K562 (cell line): ENCODE data around the gene WDR1. TPM values are rescaled to one million over a fixed set of nuclear protein-coding genes. Genes with fewer than 3 reads are reported as not detected.

ENCODE experiments used
- BHLHE40 ChIP-seq: IDR thresholded peaks from 2 replicates; pipeline ENCODE4 v1.6.1; 2011; ENCODE audit warnings: low read length, improper control_type of control experiment
- HNRNPK ChIP-seq: fragments of 200-400 bp; formaldehyde crosslinking; IDR thresholded peaks from one replicate; pipeline ENCODE4 v1.6.1; 2018; ENCODE audit warnings: mild to moderate bottlenecking, low read depth, low read length; ENCODE audit not compliant: poor library complexity, severe bottlenecking
- MYC ChIP-seq, 2 experiments: fragments of 250-450 bp in 1 of 2; sonication (Bioruptor Pico) in 1 of 2; IDR thresholded peaks; 2 replicates each; pipeline versions ENCODE4 v1.5.1 to v1.6.1; 2012 to 2021; ENCODE audit warnings: low read depth in 2 of 2, borderline replicate concordance in 1 of 2, improper control_type of control experiment in 1 of 2, low read length in 1 of 2, mild to moderate bottlenecking in 1 of 2, moderate library complexity in 1 of 2
- NBN ChIP-seq: fragments of 450-650 bp; IDR thresholded peaks from 2 replicates; pipeline ENCODE4 v1.6.1; 2016; ENCODE audit warnings: low read depth, mild to moderate bottlenecking
- RCOR1 ChIP-seq, 2 experiments: IDR thresholded peaks; 2 replicates each; pipeline ENCODE4 v1.6.1; 2012; ENCODE audit warnings: low read depth in 2 of 2, low read length in 2 of 2, borderline replicate concordance in 1 of 2, improper control_type of control experiment in 1 of 2
- ZNF263 ChIP-seq: sonication (generic); formaldehyde crosslinking; IDR thresholded peaks from 2 replicates; pipeline ENCODE4 v1.8.0; 2022; ENCODE audit warnings: mild to moderate bottlenecking, missing genetic modification reagents, borderline replicate concordance
- polyA plus RNA-seq, 8 experiments: library from polyadenylated mRNA; depleted of rRNA in 4 of 8; stranded (reverse) in 5 of 8; unstranded in 3 of 8; fragments of >200 nt; fragmentation: Nextera tagmentation in 2 of 8; fragmentation: Illumina TruSeq in 1 of 8; extraction: Ambion mirVana in 2 of 8; extraction: Trizol in 1 of 8; gene quantifications; 2 replicates each; pipeline versions ENCODE4 v1.2.1 to v1.2.3, GENCODE V29; 2011 to 2014; ENCODE audit warnings: inconsistent platforms in 1 of 8, missing spikeins in 1 of 8
- total RNA-seq, 7 experiments: library from RNA; depleted of rRNA in 6 of 7; stranded (reverse); fragments of >200 nt in 6 of 7; fragmentation: Illumina TruSeq in 2 of 7; extraction: Trizol in 2 of 7; gene quantifications; 2 replicates each; pipeline versions ENCODE4 v1.2.1 to v1.2.3, GENCODE V29; 2011 to 2021; ENCODE audit warnings: low replicate concordance in 1 of 7
- TF ChIP-seq, protein P1 (sequence below): fragments of 450-650 bp; formaldehyde crosslinking; IDR thresholded peaks from 2 replicates; pipeline ENCODE4 v1.4.0; 2022; ENCODE audit warnings: missing genetic modification characterization
- TF ChIP-seq, protein P2 (sequence below): fragments of 200-800 bp; sonication (Bioruptor generic); IDR thresholded peaks from 2 replicates; pipeline ENCODE4 v1.6.1; 2016; ENCODE audit warnings: missing genetic modification characterization, missing compliant biosample characterization
- TF ChIP-seq, protein P3 (sequence below), 2 experiments: fragments of 450-650 bp; conservative IDR thresholded peaks; 2 replicates each; pipeline ENCODE4 v1.6.1; 2017; ENCODE audit warnings: mild to moderate bottlenecking in 2 of 2, moderate library complexity in 2 of 2
- TF ChIP-seq, protein P4 (sequence below): sonication (generic); formaldehyde crosslinking; IDR thresholded peaks from 2 replicates; pipeline ENCODE4 v1.8.0; 2023; ENCODE audit warnings: mild to moderate bottlenecking, missing genetic modification reagents
- TF ChIP-seq, protein P5 (sequence below), 2 experiments: fragments of 450-650 bp in 1 of 2; sonication (generic) in 1 of 2; formaldehyde crosslinking in 1 of 2; IDR thresholded peaks in 1 of 2; conservative IDR thresholded peaks in 1 of 2; 2 replicates each; pipeline versions ENCODE4 v1.6.1 to v1.8.1; 2016 to 2023; ENCODE audit warnings: mild to moderate bottlenecking in 2 of 2, moderate library complexity in 2 of 2, inconsistent platforms in 1 of 2, missing genetic modification reagents in 1 of 2

The WDR1 gene
- total and polyA plus RNA-seq, 9 of the 15 experiments (the other 6 are each of a cell fraction or from before 2014, with no cell fraction given), result 16.1 to 213 (median 125) TPM

DNA sequence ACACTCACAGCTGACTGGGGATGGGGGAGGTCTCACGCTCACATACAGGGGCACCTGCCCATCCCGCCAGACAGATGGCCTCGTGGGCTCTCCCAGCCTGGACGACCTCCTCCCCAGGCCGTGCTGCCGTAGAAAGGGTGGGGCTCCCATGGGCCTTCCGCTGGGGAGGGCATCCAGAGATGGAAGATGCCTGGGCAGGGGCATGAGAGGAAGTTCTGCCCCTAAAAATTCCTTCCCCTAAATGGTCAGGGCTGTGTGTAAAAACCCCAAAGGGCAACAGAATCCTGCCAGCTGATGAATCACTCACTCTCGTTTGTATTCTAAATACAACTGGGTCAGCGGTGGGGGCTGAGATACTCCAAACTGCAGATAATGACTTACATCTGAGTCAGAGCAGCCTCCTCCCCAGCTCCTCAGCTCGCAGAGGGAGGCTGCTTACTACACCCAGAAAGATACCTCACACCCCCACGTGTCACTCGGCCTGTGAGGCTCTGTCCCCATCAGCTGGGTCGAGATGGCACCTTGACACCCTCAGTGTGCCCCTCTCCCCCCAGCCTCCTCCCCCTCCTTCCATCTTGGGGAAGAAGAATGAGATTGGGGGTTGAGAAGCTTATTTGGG lies 10.1 kb downstream of the WDR1 start (continued):
- TF ChIP-seq, protein P1, sequence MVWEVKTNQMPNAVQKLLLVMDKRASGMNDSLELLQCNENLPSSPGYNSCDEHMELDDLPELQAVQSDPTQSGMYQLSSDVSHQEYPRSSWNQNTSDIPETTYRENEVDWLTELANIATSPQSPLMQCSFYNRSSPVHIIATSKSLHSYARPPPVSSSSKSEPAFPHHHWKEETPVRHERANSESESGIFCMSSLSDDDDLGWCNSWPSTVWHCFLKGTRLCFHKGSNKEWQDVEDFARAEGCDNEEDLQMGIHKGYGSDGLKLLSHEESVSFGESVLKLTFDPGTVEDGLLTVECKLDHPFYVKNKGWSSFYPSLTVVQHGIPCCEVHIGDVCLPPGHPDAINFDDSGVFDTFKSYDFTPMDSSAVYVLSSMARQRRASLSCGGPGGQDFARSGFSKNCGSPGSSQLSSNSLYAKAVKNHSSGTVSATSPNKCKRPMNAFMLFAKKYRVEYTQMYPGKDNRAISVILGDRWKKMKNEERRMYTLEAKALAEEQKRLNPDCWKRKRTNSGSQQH, result no peak
- TF ChIP-seq, protein P2, sequence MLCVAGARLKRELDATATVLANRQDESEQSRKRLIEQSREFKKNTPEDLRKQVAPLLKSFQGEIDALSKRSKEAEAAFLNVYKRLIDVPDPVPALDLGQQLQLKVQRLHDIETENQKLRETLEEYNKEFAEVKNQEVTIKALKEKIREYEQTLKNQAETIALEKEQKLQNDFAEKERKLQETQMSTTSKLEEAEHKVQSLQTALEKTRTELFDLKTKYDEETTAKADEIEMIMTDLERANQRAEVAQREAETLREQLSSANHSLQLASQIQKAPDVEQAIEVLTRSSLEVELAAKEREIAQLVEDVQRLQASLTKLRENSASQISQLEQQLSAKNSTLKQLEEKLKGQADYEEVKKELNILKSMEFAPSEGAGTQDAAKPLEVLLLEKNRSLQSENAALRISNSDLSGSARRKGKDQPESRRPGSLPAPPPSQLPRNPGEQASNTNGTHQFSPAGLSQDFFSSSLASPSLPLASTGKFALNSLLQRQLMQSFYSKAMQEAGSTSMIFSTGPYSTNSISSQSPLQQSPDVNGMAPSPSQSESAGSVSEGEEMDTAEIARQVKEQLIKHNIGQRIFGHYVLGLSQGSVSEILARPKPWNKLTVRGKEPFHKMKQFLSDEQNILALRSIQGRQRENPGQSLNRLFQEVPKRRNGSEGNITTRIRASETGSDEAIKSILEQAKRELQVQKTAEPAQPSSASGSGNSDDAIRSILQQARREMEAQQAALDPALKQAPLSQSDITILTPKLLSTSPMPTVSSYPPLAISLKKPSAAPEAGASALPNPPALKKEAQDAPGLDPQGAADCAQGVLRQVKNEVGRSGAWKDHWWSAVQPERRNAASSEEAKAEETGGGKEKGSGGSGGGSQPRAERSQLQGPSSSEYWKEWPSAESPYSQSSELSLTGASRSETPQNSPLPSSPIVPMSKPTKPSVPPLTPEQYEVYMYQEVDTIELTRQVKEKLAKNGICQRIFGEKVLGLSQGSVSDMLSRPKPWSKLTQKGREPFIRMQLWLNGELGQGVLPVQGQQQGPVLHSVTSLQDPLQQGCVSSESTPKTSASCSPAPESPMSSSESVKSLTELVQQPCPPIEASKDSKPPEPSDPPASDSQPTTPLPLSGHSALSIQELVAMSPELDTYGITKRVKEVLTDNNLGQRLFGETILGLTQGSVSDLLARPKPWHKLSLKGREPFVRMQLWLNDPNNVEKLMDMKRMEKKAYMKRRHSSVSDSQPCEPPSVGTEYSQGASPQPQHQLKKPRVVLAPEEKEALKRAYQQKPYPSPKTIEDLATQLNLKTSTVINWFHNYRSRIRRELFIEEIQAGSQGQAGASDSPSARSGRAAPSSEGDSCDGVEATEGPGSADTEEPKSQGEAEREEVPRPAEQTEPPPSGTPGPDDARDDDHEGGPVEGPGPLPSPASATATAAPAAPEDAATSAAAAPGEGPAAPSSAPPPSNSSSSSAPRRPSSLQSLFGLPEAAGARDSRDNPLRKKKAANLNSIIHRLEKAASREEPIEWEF, result no peak
- TF ChIP-seq MYC (IDR thresholded peaks at IDR 0.05; ENCODE audit: low read depth, low read length) (peak; percentile 22; the same call in 1 of the 2 replicates), MYC (CRISPR knock-in tag; IDR thresholded peaks at IDR 0.05; ENCODE audit: borderline replicate concordance, low read depth) (no peak), RCOR1 (IDR thresholded peaks at IDR 0.05; ENCODE audit: borderline replicate concordance in 1 of 2, low read depth in 2 of 2, low read length in 2 of 2) (peak in 1 of 2 experiments; percentile 77; a peak in 2 of 4 replicates), HNRNPK (no peak), NBN (no peak), ZNF263 (CRISPR knock-in tag) (peak; percentile 44; the same call in 1 of the 2 replicates), BHLHE40 (peak; percentile 58; the same call in 1 of the 2 replicates)
- TF ChIP-seq, protein P3, sequence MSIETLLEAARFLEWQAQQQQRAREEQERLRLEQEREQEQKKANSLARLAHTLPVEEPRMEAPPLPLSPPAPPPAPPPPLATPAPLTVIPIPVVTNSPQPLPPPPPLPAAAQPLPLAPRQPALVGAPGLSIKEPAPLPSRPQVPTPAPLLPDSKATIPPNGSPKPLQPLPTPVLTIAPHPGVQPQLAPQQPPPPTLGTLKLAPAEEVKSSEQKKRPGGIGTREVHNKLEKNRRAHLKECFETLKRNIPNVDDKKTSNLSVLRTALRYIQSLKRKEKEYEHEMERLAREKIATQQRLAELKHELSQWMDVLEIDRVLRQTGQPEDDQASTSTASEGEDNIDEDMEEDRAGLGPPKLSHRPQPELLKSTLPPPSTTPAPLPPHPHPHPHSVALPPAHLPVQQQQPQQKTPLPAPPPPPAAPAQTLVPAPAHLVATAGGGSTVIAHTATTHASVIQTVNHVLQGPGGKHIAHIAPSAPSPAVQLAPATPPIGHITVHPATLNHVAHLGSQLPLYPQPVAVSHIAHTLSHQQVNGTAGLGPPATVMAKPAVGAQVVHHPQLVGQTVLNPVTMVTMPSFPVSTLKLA (conservative IDR thresholded peaks at IDR 0.05), result peak; percentile 38 to 78; a peak in 3 of 4 replicates
- TF ChIP-seq, protein P4, sequence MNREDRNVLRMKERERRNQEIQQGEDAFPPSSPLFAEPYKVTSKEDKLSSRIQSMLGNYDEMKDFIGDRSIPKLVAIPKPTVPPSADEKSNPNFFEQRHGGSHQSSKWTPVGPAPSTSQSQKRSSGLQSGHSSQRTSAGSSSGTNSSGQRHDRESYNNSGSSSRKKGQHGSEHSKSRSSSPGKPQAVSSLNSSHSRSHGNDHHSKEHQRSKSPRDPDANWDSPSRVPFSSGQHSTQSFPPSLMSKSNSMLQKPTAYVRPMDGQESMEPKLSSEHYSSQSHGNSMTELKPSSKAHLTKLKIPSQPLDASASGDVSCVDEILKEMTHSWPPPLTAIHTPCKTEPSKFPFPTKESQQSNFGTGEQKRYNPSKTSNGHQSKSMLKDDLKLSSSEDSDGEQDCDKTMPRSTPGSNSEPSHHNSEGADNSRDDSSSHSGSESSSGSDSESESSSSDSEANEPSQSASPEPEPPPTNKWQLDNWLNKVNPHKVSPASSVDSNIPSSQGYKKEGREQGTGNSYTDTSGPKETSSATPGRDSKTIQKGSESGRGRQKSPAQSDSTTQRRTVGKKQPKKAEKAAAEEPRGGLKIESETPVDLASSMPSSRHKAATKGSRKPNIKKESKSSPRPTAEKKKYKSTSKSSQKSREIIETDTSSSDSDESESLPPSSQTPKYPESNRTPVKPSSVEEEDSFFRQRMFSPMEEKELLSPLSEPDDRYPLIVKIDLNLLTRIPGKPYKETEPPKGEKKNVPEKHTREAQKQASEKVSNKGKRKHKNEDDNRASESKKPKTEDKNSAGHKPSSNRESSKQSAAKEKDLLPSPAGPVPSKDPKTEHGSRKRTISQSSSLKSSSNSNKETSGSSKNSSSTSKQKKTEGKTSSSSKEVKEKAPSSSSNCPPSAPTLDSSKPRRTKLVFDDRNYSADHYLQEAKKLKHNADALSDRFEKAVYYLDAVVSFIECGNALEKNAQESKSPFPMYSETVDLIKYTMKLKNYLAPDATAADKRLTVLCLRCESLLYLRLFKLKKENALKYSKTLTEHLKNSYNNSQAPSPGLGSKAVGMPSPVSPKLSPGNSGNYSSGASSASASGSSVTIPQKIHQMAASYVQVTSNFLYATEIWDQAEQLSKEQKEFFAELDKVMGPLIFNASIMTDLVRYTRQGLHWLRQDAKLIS (CRISPR knock-in tag), result no peak
- TF ChIP-seq, protein P5, sequence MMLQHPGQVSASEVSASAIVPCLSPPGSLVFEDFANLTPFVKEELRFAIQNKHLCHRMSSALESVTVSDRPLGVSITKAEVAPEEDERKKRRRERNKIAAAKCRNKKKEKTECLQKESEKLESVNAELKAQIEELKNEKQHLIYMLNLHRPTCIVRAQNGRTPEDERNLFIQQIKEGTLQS (IDR thresholded peaks at IDR 0.05), result peak; percentile 68
- TF ChIP-seq, protein P5 (CRISPR knock-in tag; conservative IDR thresholded peaks at IDR 0.05), result no peak
